ENCODE data around the gene PIK3C2B.

DNA sequence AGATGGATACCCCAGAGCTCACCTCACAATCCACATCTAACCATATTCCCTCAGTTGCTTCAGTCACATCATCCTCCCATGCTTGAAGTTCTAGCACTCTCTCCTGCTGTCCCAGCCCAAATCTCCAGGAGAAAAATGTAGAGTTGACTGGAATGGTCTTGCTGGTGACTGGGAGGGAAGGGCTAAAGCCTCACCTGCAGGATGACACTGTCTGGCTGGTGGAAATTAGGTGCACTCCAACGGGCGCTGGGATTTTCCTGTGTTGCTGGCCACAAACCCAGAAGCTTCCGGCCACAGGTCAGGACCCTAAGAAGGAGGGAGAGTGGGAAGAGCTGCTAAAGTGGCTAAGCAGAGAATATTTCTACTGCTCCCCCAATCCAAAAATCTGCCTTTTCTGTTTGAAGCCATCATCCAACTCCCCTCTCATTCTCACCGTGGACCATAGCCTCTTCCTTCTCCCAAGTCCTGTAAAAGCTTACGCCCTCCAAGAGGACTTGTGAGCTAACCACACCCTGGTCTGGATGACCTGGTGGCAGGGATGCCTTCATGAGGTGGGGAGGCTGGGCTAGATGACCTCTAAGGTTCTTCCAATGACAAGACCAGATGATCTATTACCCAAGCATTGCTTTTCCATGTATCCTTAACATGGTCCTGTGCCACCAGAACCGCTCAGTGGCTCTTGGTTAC is 45.5 kb downstream of the PIK3C2B start:
- TF ChIP-seq, protein P1, sequence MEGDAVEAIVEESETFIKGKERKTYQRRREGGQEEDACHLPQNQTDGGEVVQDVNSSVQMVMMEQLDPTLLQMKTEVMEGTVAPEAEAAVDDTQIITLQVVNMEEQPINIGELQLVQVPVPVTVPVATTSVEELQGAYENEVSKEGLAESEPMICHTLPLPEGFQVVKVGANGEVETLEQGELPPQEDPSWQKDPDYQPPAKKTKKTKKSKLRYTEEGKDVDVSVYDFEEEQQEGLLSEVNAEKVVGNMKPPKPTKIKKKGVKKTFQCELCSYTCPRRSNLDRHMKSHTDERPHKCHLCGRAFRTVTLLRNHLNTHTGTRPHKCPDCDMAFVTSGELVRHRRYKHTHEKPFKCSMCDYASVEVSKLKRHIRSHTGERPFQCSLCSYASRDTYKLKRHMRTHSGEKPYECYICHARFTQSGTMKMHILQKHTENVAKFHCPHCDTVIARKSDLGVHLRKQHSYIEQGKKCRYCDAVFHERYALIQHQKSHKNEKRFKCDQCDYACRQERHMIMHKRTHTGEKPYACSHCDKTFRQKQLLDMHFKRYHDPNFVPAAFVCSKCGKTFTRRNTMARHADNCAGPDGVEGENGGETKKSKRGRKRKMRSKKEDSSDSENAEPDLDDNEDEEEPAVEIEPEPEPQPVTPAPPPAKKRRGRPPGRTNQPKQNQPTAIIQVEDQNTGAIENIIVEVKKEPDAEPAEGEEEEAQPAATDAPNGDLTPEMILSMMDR (IDR thresholded peaks at IDR 0.05; ENCODE audit: low read length), result no peak
- TF ChIP-seq EZH2 (optimal IDR thresholded peaks at IDR 0.05; ENCODE audit: low read depth, low read length), result no peak
